H1 (cell line): ENCODE measurements around the gene UBE2G2. TPM values are rescaled to one million over a fixed set of nuclear protein-coding genes. Genes with fewer than 3 reads are reported as not detected.
A peak's percentile ranks its signal among the peaks of the same experiment; 100 is the strongest.

Experiments
- CTCF ChIA-PET: fragments of 300-600 bp; sonication (Branson Sonifier 250); formaldehyde crosslinking; loops from one replicate; lab custom pipeline; 2021; ENCODE audit not compliant: partially characterized antibody; lab: Charles Lee
- POLR2A ChIA-PET: fragments of 300-600 bp; sonication (Branson Sonifier 250); formaldehyde crosslinking; loops from one replicate; lab custom pipeline; 2021; ENCODE audit warnings: inconsistent platforms; ENCODE audit not compliant: partially characterized antibody; lab: Charles Lee
- DNase-seq, 2 experiments: peaks; one replicate each; pipeline versions ENCODE4 v3.0.0 to v3.0.0-alpha.2; 2010 to 2022; ENCODE audit warnings: low spot score in 2 of 2, low read depth in 1 of 2, mixed read lengths in 1 of 2
- FAIRE-seq: peaks from 2 replicates; lab custom pipeline; 2011; peaks lifted over from hg19 to GRCh38; lab: Jason Lieb, UNC
- H2AFZ ChIP-seq: 2 replicates; pipeline ENCODE4 v1.8.1; 2012; ENCODE audit warnings: low read length, inconsistent platforms
- H2AK5ac ChIP-seq: 2 replicates; pipeline ENCODE4 v1.6.1; 2013; ENCODE audit warnings: low read depth, low read length
- H2BK120ac ChIP-seq: replicated peaks from 2 replicates; pipeline ENCODE3; 2013; ENCODE audit warnings: low read depth, low read length, inconsistent platforms
- H2BK12ac ChIP-seq: 2 replicates; pipeline ENCODE4 v1.6.1; 2013; ENCODE audit warnings: low read depth, low read length
- H2BK15ac ChIP-seq: 2 replicates; pipeline ENCODE4 v1.6.1; 2013; ENCODE audit warnings: low read length
- H2BK20ac ChIP-seq: 2 replicates; pipeline ENCODE4 v1.6.1; 2013; ENCODE audit warnings: low read length
- H2BK5ac ChIP-seq: 2 replicates; pipeline ENCODE4 v1.6.1; 2013; ENCODE audit warnings: low read depth, low read length
- H3K14ac ChIP-seq: 2 replicates; pipeline ENCODE4 v1.6.1; 2013; ENCODE audit warnings: inconsistent platforms; ENCODE audit not compliant: insufficient read length
- H3K18ac ChIP-seq: 2 replicates; pipeline ENCODE4 v1.6.1; 2013; ENCODE audit warnings: low read length; ENCODE audit errors: extremely low read depth
- H3K23ac ChIP-seq: 2 replicates; pipeline ENCODE4 v1.6.1; 2013; ENCODE audit warnings: inconsistent platforms; ENCODE audit not compliant: insufficient read length
- H3K23me2 ChIP-seq: 2 replicates; pipeline ENCODE4 v1.6.1; 2013; ENCODE audit warnings: low read depth, low read length
- H3K27ac ChIP-seq: 2 replicates; pipeline ENCODE4 v1.6.1; 2011; ENCODE audit warnings: low read depth, low read length, inconsistent platforms
- H3K27me3 ChIP-seq, 4 experiments: replicated peaks in 1 of 4; 1 replicate in 1 of 4; 2 replicates in 3 of 4; pipeline versions ENCODE4 v1.6.1 to v1.8.1; 2011 to 2013; ENCODE audit warnings: low read length in 3 of 4, mild to moderate bottlenecking in 3 of 4, inconsistent platforms in 2 of 4, mixed read lengths in 2 of 4, moderate library complexity in 1 of 4; ENCODE audit not compliant: control insufficient read depth in 3 of 4, insufficient read depth in 3 of 4; ENCODE audit errors: extremely low read depth in 1 of 4
- H3K36me3 ChIP-seq, 4 experiments: 2 replicates each; pipeline versions ENCODE4 v1.6.1 to v1.8.1; 2011 to 2013; ENCODE audit warnings: mild to moderate bottlenecking in 4 of 4, low read length in 3 of 4, moderate library complexity in 2 of 4, control low read depth in 1 of 4, inconsistent platforms in 1 of 4; ENCODE audit not compliant: insufficient read depth in 4 of 4, control insufficient read depth in 2 of 4
- H3K4ac ChIP-seq: replicated peaks from 2 replicates; pipeline ENCODE3; 2013; ENCODE audit warnings: low read length, low read depth, mixed read lengths, inconsistent platforms; ENCODE audit not compliant: insufficient read length
- H3K4me1 ChIP-seq, 4 experiments: replicated peaks in 1 of 4; 1 replicate in 1 of 4; 2 replicates in 3 of 4; pipeline versions ENCODE4 v1.6.1 to v1.8.1; 2011 to 2013; ENCODE audit warnings: low read length in 3 of 4, inconsistent platforms in 2 of 4, mixed read lengths in 1 of 4; ENCODE audit not compliant: insufficient read depth in 4 of 4, control insufficient read depth in 3 of 4
- H3K4me2 ChIP-seq, 2 experiments: 2 replicates each; pipeline versions ENCODE4 v1.6.1 to v1.8.1; 2011 to 2013; ENCODE audit warnings: low read depth in 2 of 2, low read length in 2 of 2, control low read depth in 1 of 2, inconsistent platforms in 1 of 2, mild to moderate bottlenecking in 1 of 2; ENCODE audit not compliant: insufficient read depth in 1 of 2
- H3K4me3 ChIP-seq, 4 experiments: fragments of 200-600, 300-600 bp in 1 of 4; sonication (generic), shearing (Covaris generic), sonication (Bioruptor Twin) in 1 of 4; 2 replicates each; pipeline versions ENCODE4 v1.5.1 to v1.8.1; 2011 to 2016; ENCODE audit warnings: low read length in 4 of 4, low read depth in 3 of 4, control low read depth in 2 of 4, inconsistent platforms in 2 of 4, mild to moderate bottlenecking in 2 of 4, mixed read lengths in 1 of 4, moderate library complexity in 1 of 4; ENCODE audit not compliant: insufficient read depth in 2 of 4; ENCODE audit errors: extremely low read depth in 1 of 4
- H3K56ac ChIP-seq: replicated peaks from 2 replicates; pipeline ENCODE3; 2013; ENCODE audit warnings: low read depth, mild to moderate bottlenecking, mixed read lengths, low read length, inconsistent platforms; ENCODE audit not compliant: insufficient read length
- H3K79me1 ChIP-seq: 2 replicates; pipeline ENCODE4 v1.6.1; 2013; ENCODE audit warnings: low read depth, low read length, control low read depth
- H3K79me2 ChIP-seq, 2 experiments: 2 replicates each; pipeline versions ENCODE4 v1.6.1 to v1.8.1; 2012 to 2013; ENCODE audit warnings: low read length in 2 of 2, mild to moderate bottlenecking in 2 of 2, inconsistent platforms in 1 of 2; ENCODE audit not compliant: insufficient read depth in 2 of 2, control insufficient read depth in 1 of 2
- H3K9ac ChIP-seq, 4 experiments: replicated peaks in 1 of 4; 1 replicate in 1 of 4; 2 replicates in 3 of 4; pipeline versions ENCODE4 v1.6.1 to v1.8.1; 2011 to 2013; ENCODE audit warnings: low read depth in 3 of 4, low read length in 3 of 4, control low read depth in 2 of 4, mild to moderate bottlenecking in 2 of 4, moderate library complexity in 2 of 4, inconsistent platforms in 1 of 4; ENCODE audit errors: extremely low read depth in 1 of 4
- H3K9me3 ChIP-seq, 2 experiments: 2 replicates each; pipeline versions ENCODE4 v1.6.1 to v1.8.1; 2012 to 2013; ENCODE audit warnings: mild to moderate bottlenecking in 2 of 2, moderate library complexity in 2 of 2, control low read depth in 1 of 2, inconsistent platforms in 1 of 2, low read depth in 1 of 2, low read length in 1 of 2, mixed read lengths in 1 of 2; ENCODE audit not compliant: insufficient read depth in 2 of 2
- H4K20me1 ChIP-seq, 2 experiments: replicated peaks in 1 of 2; 2 replicates each; pipeline versions ENCODE3 to v1.8.1; 2011 to 2013; ENCODE audit warnings: inconsistent platforms in 2 of 2, low read length in 2 of 2, mild to moderate bottlenecking in 1 of 2; ENCODE audit not compliant: insufficient read depth in 2 of 2, control insufficient read depth in 1 of 2
- H4K5ac ChIP-seq: 2 replicates; pipeline ENCODE4 v1.6.1; 2013; ENCODE audit warnings: low read length, low read depth, mixed read lengths, inconsistent platforms; ENCODE audit not compliant: insufficient read length
- H4K8ac ChIP-seq: 2 replicates; pipeline ENCODE4 v1.8.0; 2013; ENCODE audit warnings: mild to moderate bottlenecking, moderate library complexity, low read length, inconsistent platforms; ENCODE audit not compliant: insufficient read depth; ENCODE audit errors: extremely low read depth
- H4K91ac ChIP-seq: replicated peaks from 2 replicates; pipeline ENCODE3; 2013; ENCODE audit warnings: low read length, mixed read lengths, inconsistent platforms; ENCODE audit not compliant: insufficient read length
- CHD2 ChIP-seq: IDR thresholded peaks from 2 replicates; pipeline ENCODE4 v1.6.1; 2012; ENCODE audit warnings: low read length, improper control_type of control experiment
- EP300 ChIP-seq, 2 experiments: IDR thresholded peaks; 1 replicate in 1 of 2; 2 replicates in 1 of 2; pipeline ENCODE4 v1.6.1; 2011 to 2012; ENCODE audit warnings: low read depth in 2 of 2, low read length in 2 of 2, mild to moderate bottlenecking in 2 of 2, borderline replicate concordance in 1 of 2, inconsistent platforms in 1 of 2, moderate library complexity in 1 of 2
- EZH2 ChIP-seq: fragments of 200-600 bp; sonication (generic); IDR thresholded peaks from 2 replicates; pipeline ENCODE4 v1.7.1; 2012; ENCODE audit warnings: low read depth, mild to moderate bottlenecking, moderate library complexity, low read length, inconsistent platforms; ENCODE audit not compliant: severe bottlenecking
- GABPA ChIP-seq: IDR thresholded peaks from 2 replicates; pipeline ENCODE4 v1.6.1; 2011; ENCODE audit warnings: mild to moderate bottlenecking, low read length, moderate library complexity, borderline replicate concordance; ENCODE audit not compliant: insufficient read depth
- KDM1A ChIP-seq: fragments of 200-600, 300-600 bp; sonication (generic); IDR thresholded peaks from 2 replicates; pipeline ENCODE4 v1.7.1; 2016; ENCODE audit warnings: mild to moderate bottlenecking, low read length, borderline replicate concordance
- RBBP5 ChIP-seq: IDR thresholded peaks from 2 replicates; pipeline ENCODE4 v1.7.1; 2012; ENCODE audit warnings: low read depth, mild to moderate bottlenecking, inconsistent platforms, low read length, moderate library complexity, borderline replicate concordance
- ZNF274 ChIP-seq: IDR thresholded peaks from 2 replicates; pipeline ENCODE4 v1.7.0; 2012; ENCODE audit warnings: low read length, borderline replicate concordance; ENCODE audit errors: extremely low read depth
- WGBS, 2 experiments: shearing (Covaris generic) in 1 of 2; methylation state at CpG; one replicate each; pipeline versions ENCODE4 v1.1.6 to v1.1.7; 2013 to 2015; ENCODE audit warnings: low lambda C conversion rate in 2 of 2, mixed read lengths in 2 of 2, inconsistent platforms in 1 of 2, low coverage in 1 of 2, missing lambda C conversion rate in 1 of 2; ENCODE audit not compliant: insufficient replicate concordance in 2 of 2, insufficient coverage in 1 of 2, insufficient read length in 1 of 2; ENCODE audit errors: extremely low coverage in 1 of 2, missing lambda C conversion rate in 1 of 2; 5-methylcytosine and 5-hydroxymethylcytosine counted together
- polyA plus RNA-seq, 7 experiments: library from polyadenylated mRNA; depleted of rRNA in 3 of 7; stranded (reverse) in 5 of 7; unstranded in 2 of 7; fragments of >200 nt in 5 of 7; fragments of 200-250 nt in 2 of 7; gene quantifications; 1 replicate in 5 of 7; 2 replicates in 1 of 7; 4 replicates in 1 of 7; pipeline versions ENCODE4 v1.2.1 to v1.2.3, GENCODE V29; 2011 to 2013; ENCODE audit warnings: missing spikeins in 2 of 7, mixed read lengths in 2 of 7
- total RNA-seq: library from RNA; stranded (reverse); fragmentation: NEBNext Ultra II Directional; extraction: Animal tissue kit (Norgen Biotek cat#: 25700); gene quantifications from 2 replicates; pipeline ENCODE4 v1.2.1, GENCODE V29; 2021
- TF ChIP-seq, protein P1 (sequence below): IDR thresholded peaks from 2 replicates; pipeline ENCODE4 v1.6.1; 2012; ENCODE audit warnings: low read length, inconsistent platforms

Gene UBE2G2
- total and polyA plus RNA-seq, 2 of the 8 experiments (the other 6 are each of a cell fraction or from before 2014, with no cell fraction given), result 96.3 to 101 TPM

GRCh38 chr21:44845418-44846223 is 44.0 kb upstream of the UBE2G2 start:
- H3K4ac ChIP-seq, result no peak overlapping the region
- WGBS, 2 experiments, result 26% methylated on average over 28 of the region's 34 CpGs; no CpG with 5 or more reads in 1 of the 2 experiments
- no peak overlapping the region for H2AK5ac ChIP-seq
- H3K4me3 ChIP-seq, result peak overlapping the region; percentile 10 to 53 (median 24); a peak in 5 of 8 replicates
- H2BK120ac ChIP-seq, result no peak overlapping the region
- DNase-seq, result peak; percentile 61 to 90
- no peak overlapping the region for H3K56ac ChIP-seq
- no peak overlapping the region for H3K14ac ChIP-seq
- no peaks in the 10 kb centered on the region for H3K79me2 ChIP-seq
- H3K4me1 ChIP-seq, result peaks cover 0 to 16% (median 4%) of the 10 kb centered on the region in 4 experiments; a peak in 5 of 7 replicates
- no peak overlapping the region for H4K5ac ChIP-seq
- no peak overlapping the region for H3K9ac ChIP-seq
- H2BK5ac ChIP-seq, result no peak overlapping the region
- peak overlapping the region; percentile 11; the same call in 1 of the 2 replicates for H4K8ac ChIP-seq
- no peak overlapping the region for H3K27ac ChIP-seq
- no peak overlapping the region for H2AFZ ChIP-seq
- H3K23me2 ChIP-seq, result peaks cover 3% of the 10 kb centered on the region; the same call in 1 of the 2 replicates
- H3K36me3 ChIP-seq, result peaks cover 8 to 17% (median 13%) of the 10 kb centered on the region in 4 experiments; a peak in 5 of 8 replicates
- ChIA-PET POLR2A (interaction anchor here (0.6 to 2.3 kb wide), 4 partner anchors 15 to 847 kb away, joined by 3 to 5 read pairs (median 4); no protein-coding TSS in a partner anchor), CTCF (interaction anchor here (0.6 to 1.3 kb wide), 8 partner anchors 13 to 814 kb away, joined by 3 to 6 read pairs (median 3); partner anchors contain the start of gene PTTG1IP)
- no peak overlapping the region for H2BK15ac ChIP-seq
- H3K23ac ChIP-seq, result no peak overlapping the region
- peak overlapping the region; percentile 43; the same call in 1 of the 2 replicates for H2BK20ac ChIP-seq
- H3K27me3 ChIP-seq, result no peaks in the 10 kb centered on the region
- H4K20me1 ChIP-seq, result peaks cover 0 to 4% of the 10 kb centered on the region in 2 experiments
- no peak overlapping the region for H3K18ac ChIP-seq
- H3K79me1 ChIP-seq, result no peaks in the 10 kb centered on the region
- H3K4me2 ChIP-seq, result peak overlapping the region; percentile 40 to 57
- no peak overlapping the region; the same call in 1 of the 2 replicates for H2BK12ac ChIP-seq
- no peak overlapping the region for H4K91ac ChIP-seq
- no peaks in the 10 kb centered on the region; a peak in 1 of 4 replicates for H3K9me3 ChIP-seq
- FAIRE-seq, result no peak
- TF ChIP-seq GABPA (no peak), ZNF274 (no peak), EP300 (IDR thresholded peaks at IDR 0.05; ENCODE audit: borderline replicate concordance in 1 of 2, low read depth in 2 of 2, low read length in 2 of 2) (no peak), RBBP5 (no peak), KDM1A (no peak; the same call in 1 of the 2 replicates), CHD2 (no peak), EZH2 (no peak)
- TF ChIP-seq, protein P1, sequence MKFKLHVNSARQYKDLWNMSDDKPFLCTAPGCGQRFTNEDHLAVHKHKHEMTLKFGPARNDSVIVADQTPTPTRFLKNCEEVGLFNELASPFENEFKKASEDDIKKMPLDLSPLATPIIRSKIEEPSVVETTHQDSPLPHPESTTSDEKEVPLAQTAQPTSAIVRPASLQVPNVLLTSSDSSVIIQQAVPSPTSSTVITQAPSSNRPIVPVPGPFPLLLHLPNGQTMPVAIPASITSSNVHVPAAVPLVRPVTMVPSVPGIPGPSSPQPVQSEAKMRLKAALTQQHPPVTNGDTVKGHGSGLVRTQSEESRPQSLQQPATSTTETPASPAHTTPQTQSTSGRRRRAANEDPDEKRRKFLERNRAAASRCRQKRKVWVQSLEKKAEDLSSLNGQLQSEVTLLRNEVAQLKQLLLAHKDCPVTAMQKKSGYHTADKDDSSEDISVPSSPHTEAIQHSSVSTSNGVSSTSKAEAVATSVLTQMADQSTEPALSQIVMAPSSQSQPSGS, result no peak
